Kidney epithelial cell (primary cell): ENCODE data around the gene CDADC1. TPM values are rescaled to one million over a fixed set of nuclear protein-coding genes. Genes with fewer than 3 reads are reported as not detected.

Source experiments
- DNase-seq: peaks from one replicate; pipeline ENCODE4 v3.0.0-alpha.2; 2010; ENCODE audit warnings: low read depth
- H3K27me3 ChIP-seq: 2 replicates; pipeline ENCODE4 v1.6.0; 2011; ENCODE audit warnings: low read length; ENCODE audit not compliant: control insufficient read depth, insufficient read depth
- H3K36me3 ChIP-seq: 2 replicates; pipeline ENCODE4 v1.5.1; 2011; ENCODE audit warnings: low read length; ENCODE audit not compliant: control insufficient read depth, insufficient read depth
- H3K4me3 ChIP-seq: 2 replicates; pipeline ENCODE4 v1.5.1; 2011; ENCODE audit warnings: low read depth, mild to moderate bottlenecking, control low read depth, low read length
- total RNA-seq: library from RNA; depleted of rRNA; stranded (reverse); fragments of >200 nt; gene quantifications from 2 replicates; pipeline ENCODE4 v1.2.3, GENCODE V29; 2015
- TF ChIP-seq, protein P1 (sequence below): IDR thresholded peaks from 2 replicates; pipeline ENCODE4 v1.5.1; 2011; ENCODE audit warnings: mild to moderate bottlenecking, moderate library complexity, low read length, control low read depth, inconsistent platforms; ENCODE audit not compliant: insufficient read depth, poor library complexity, severe bottlenecking

CDADC1 gene
- total RNA-seq, 1 donor from 2014 or later, result 7.6 TPM

DNA sequence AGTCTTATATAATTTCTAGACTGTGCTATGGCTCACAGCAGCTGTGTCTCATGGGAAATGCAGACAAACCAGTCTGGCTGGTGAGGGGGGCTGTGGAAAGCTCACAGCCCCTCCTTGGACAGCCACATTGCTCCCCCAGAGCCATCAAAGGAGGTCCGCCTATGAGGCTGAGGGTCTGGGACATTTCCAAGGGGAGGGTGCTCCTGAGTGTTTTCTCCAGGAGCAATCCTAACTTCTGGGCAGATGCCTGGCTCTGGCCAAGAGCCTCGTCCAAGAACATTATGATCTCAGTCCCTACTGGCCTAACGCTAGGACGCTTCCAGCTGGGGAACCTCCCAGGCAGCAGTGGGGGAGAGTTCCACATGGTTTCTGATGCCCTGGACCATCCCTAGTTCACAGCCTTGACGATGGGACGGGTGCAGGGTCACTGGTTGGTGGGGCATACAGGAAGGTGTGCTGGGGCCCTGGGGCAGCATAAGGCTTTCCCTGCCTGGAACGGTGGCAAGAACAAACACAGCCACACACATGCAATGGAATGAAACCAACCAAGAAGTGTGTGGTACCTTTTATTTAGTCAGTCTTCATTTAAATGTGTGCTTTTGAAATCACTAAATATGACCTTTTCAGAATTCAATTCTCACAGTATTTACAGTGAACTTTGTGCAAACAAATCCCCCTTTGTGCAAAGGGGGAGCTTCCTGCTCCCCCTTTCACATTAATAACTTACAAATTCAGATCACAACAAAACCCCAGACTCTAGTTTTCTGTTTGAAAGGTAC is 60.6 kb downstream of the CDADC1 start:
- TF ChIP-seq, protein P1, sequence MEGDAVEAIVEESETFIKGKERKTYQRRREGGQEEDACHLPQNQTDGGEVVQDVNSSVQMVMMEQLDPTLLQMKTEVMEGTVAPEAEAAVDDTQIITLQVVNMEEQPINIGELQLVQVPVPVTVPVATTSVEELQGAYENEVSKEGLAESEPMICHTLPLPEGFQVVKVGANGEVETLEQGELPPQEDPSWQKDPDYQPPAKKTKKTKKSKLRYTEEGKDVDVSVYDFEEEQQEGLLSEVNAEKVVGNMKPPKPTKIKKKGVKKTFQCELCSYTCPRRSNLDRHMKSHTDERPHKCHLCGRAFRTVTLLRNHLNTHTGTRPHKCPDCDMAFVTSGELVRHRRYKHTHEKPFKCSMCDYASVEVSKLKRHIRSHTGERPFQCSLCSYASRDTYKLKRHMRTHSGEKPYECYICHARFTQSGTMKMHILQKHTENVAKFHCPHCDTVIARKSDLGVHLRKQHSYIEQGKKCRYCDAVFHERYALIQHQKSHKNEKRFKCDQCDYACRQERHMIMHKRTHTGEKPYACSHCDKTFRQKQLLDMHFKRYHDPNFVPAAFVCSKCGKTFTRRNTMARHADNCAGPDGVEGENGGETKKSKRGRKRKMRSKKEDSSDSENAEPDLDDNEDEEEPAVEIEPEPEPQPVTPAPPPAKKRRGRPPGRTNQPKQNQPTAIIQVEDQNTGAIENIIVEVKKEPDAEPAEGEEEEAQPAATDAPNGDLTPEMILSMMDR, result no peak
- no peaks in the 10 kb centered on the region for H3K27me3 ChIP-seq
- H3K36me3 ChIP-seq, result no peaks in the 10 kb centered on the region
- no peak overlapping the region for H3K4me3 ChIP-seq
- no peak for DNase-seq

- Histone ChIP-seq H3K27me3 (no peaks in the 10 kb centered on the region), H3K4me3 (no peak overlapping the region), H3K36me3 (no peaks in the 10 kb centered on the region)
- TF ChIP-seq, protein P1, result no peak
- DNase-seq, result no peak
Observed at GRCh38 chr13:49308921-49309408, 61.2 kb downstream of the CDADC1 start.

GRCh38 chr13:49310251-49310650 is 62.5 kb downstream of the CDADC1 start:
- TF ChIP-seq, protein P1, result no peak
- H3K36me3 ChIP-seq, result no peaks in the 10 kb centered on the region
- H3K27me3 ChIP-seq, result no peaks in the 10 kb centered on the region
- no peak overlapping the region for H3K4me3 ChIP-seq
- DNase-seq, result no peak

GRCh38 chr13:49311816-49312215 is 64.1 kb downstream of the CDADC1 start:
- no peak for DNase-seq
- TF ChIP-seq, protein P1, result no peak
- no peaks in the 10 kb centered on the region for H3K36me3 ChIP-seq
- no peaks in the 10 kb centered on the region for H3K27me3 ChIP-seq
- no peak overlapping the region for H3K4me3 ChIP-seq

GRCh38 chr13:49314344-49314882 is 66.7 kb downstream of the CDADC1 start:
- no peaks in the 10 kb centered on the region for H3K36me3 ChIP-seq
- no peaks in the 10 kb centered on the region for H3K27me3 ChIP-seq
- no peak for DNase-seq
- H3K4me3 ChIP-seq, result no peak overlapping the region
- TF ChIP-seq, protein P1, result no peak
